Pancreas (tissue), 10 donors: ENCODE data around the gene PAM16. TPM values are rescaled to one million over a fixed set of nuclear protein-coding genes. Genes with fewer than 3 reads are reported as not detected.
A peak's percentile ranks its signal among the peaks of the same experiment; 100 is the strongest.
"Not testable (repeated sequence)": the region's sequence is repeated elsewhere in the genome, so short reads cannot be mapped to it uniquely, and the experiment has no call there.

ENCODE experiments used
- ATAC-seq, 4 donors: fragments of 200-7000 bp; cut with Tn5 transposase; one replicate each; pipeline versions ENCODE4 v1.8.0 to v1.9.1; 2020; ENCODE audit warnings: mild to moderate bottlenecking in 4 of 4, moderate library complexity in 4 of 4
- DNase-seq, 6 donors: peaks; one replicate each; pipeline ENCODE4 v3.0.0-alpha.2; 2020
- FAIRE-seq: peaks from 2 replicates; lab custom pipeline; 2012; peaks lifted over from hg19 to GRCh38; lab: Jason Lieb, UNC
- H3K27ac ChIP-seq, 4 donors: fragments of 200-600 bp; sonication (generic); 1 replicate in 3 of 4; 2 replicates in 1 of 4; pipeline versions ENCODE4 v1.5.0 to v1.8.0; 2020
- H3K27me3 ChIP-seq, 4 donors: fragments of 200-600 bp; one replicate each; pipeline ENCODE4 v1.8.0; 2021
- H3K36me3 ChIP-seq, 3 donors: fragments of 200-600 bp; sonication (generic) in 1 of 3; one replicate each; pipeline versions ENCODE4 v1.5.0 to v1.8.0; 2020 to 2021
- H3K4me1 ChIP-seq, 3 donors: fragments of 200-600 bp; one replicate each; pipeline ENCODE4 v1.8.0; 2021
- H3K4me3 ChIP-seq, 4 donors: fragments of 200-600 bp; sonication (generic) in 2 of 4; one replicate each; pipeline versions ENCODE4 v1.5.0 to v1.8.0; 2020 to 2021
- H3K9me3 ChIP-seq, 4 donors: fragments of 200-600 bp; one replicate each; pipeline ENCODE4 v1.8.0; 2021
- WGBS, 2 donors: extraction: QIAGEN DNeasy Blood & Tissue Kit; methylation state at CpG; one replicate each; pipeline ENCODE4 v1.1.7; 2013; 5-methylcytosine and 5-hydroxymethylcytosine counted together
- intact Hi-C, 3 donors: fragments of 100-400 bp; cut with DNase I; formaldehyde crosslinking; loops; one replicate each; pipeline versions ENCODE4 v1.11.1 to v1.14.2; 2022
- polyA plus RNA-seq, 2 donors: library from polyadenylated mRNA; stranded (reverse); fragments of 200-250 nt; gene quantifications; one replicate each; pipeline ENCODE4 v1.2.3, GENCODE V29; 2013
- total RNA-seq, 6 donors: library from RNA; stranded (reverse); fragmentation: NEBNext Ultra II Directional in 4 of 6; extraction: Animal tissue kit (Norgen Biotek cat#: 25700) in 4 of 6; gene quantifications; one replicate each; pipeline versions ENCODE4 v1.2.1 to v1.2.4, GENCODE V29; 2021 to 2023
- TF ChIP-seq, protein P1 (sequence below), 4 donors: fragments of 200-600 bp; sonication (generic) in 3 of 4; IDR thresholded peaks; one replicate each; pipeline versions ENCODE4 v1.5.0 to v1.8.0; 2021; ENCODE audit warnings: antibody characterized with exemption in 4 of 4
- donor health status: healthy with polysubstance abuse.
- donor health status: DM: no; HTN: no; CAD: no; lungs with moderate emphysema.
- donor health status: DM: no; HTN: no; CAD: no.
- donor health status: control.
- donor health status: control.
- donor health status: Bipolar disorder and iron deficiency.
- donor health status: DM: yes; HTN: yes; CAD: no.
- donor health status: DM: no; HTN: no; CAD: no.
- donor health status: DM: no; HTN: no; CAD: no.
- donor health status: DM: yes; HTN: yes; CAD: no.

The PAM16 gene
- total and polyA plus RNA-seq, 8 donors: 12.2 to 106 (median 27.2) TPM

DNA sequence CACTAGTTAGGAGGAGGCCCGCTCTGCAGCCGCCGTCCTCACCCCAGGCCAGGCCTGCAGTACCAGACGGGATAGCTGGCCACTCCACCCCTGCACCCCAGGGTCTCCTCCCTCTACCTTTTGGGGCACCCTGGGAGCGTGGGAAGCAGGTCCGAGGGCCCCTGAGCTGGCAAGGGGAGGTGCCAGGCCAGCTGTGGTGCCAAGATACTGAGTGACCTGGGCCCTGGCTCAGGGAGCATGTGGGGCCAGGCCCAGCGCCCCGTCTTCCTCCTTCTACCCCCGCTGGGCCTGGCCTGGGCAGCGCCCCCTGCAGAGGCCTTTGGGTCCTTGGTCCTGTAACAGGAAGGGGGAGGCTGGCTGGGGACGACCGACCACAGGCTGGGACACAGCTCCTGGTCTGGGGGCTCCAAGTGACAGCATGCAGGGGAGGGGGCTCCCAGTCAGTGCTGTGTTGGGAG is 13.0 kb downstream of the PAM16 start:
- Histone ChIP-seq H3K4me1 (no peaks in the 10 kb centered on the region), H3K4me3 (no peak overlapping the region), H3K27me3 (no peaks in the 10 kb centered on the region), H3K36me3 (peaks cover 0 to 19% (median 3%) of the 10 kb centered on the region in 3 donors), H3K27ac (no peak overlapping the region), H3K9me3 (no peaks in the 10 kb centered on the region)
- ATAC-seq: peak in 2 of 4 donors; percentile 4 to 5
- WGBS, 2 donors: 92% methylated on average over 12 of the region's 12 CpGs
- TF ChIP-seq, protein P1, sequence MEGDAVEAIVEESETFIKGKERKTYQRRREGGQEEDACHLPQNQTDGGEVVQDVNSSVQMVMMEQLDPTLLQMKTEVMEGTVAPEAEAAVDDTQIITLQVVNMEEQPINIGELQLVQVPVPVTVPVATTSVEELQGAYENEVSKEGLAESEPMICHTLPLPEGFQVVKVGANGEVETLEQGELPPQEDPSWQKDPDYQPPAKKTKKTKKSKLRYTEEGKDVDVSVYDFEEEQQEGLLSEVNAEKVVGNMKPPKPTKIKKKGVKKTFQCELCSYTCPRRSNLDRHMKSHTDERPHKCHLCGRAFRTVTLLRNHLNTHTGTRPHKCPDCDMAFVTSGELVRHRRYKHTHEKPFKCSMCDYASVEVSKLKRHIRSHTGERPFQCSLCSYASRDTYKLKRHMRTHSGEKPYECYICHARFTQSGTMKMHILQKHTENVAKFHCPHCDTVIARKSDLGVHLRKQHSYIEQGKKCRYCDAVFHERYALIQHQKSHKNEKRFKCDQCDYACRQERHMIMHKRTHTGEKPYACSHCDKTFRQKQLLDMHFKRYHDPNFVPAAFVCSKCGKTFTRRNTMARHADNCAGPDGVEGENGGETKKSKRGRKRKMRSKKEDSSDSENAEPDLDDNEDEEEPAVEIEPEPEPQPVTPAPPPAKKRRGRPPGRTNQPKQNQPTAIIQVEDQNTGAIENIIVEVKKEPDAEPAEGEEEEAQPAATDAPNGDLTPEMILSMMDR (IDR thresholded peaks at IDR 0.05): no peak
- intact Hi-C loops: loop anchor here in 2 of 3 donors (5.0 to 10.0 kb wide), 2 partner anchors 53 to 131 kb away; no protein-coding TSS in a partner anchor
- peak in 3 of 6 donors; percentile 33 to 75 (median 58) for DNase-seq
- no peak for FAIRE-seq

DNA sequence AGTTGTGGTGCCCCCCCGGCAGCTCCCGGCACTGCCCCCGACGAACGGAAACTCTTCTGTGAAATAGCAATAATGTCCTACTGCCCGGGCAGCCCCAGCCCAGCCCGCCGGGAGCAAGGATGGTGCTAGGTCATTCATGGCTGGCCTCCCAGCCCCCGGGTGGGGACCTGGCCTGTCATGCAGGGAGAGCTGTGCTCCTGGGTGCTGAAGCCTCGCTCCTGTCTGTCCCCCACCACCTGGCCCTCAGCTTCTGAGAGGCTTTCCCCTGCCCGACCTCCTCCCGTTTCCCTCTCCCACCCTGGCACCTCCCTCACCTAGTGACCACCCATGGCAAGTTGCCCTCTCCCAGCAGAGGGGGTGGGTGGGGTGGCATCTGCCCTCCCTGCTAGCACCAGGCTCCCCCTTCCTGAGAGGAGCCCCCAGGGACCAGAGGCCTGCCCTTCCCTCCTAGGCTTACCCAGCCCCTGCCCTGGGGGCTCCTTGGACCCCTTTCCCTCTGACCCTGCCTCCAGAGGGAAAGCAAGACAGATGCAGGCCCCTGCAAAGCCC is 13.5 kb downstream of the PAM16 start:
- Histone ChIP-seq H3K4me1 (no peaks in the 10 kb centered on the region), H3K9me3 (no peaks in the 10 kb centered on the region), H3K27me3 (no peaks in the 10 kb centered on the region), H3K36me3 (peaks cover 0 to 19% (median 3%) of the 10 kb centered on the region in 3 donors), H3K27ac (no peak overlapping the region), H3K4me3 (no peak overlapping the region)
- intact Hi-C loops: loop anchor here in 2 of 3 donors (5.0 to 10.0 kb wide), 2 partner anchors 53 to 130 kb away; no protein-coding TSS in a partner anchor
- FAIRE-seq (no peak), DNase-seq (peak in 1 of 6 donors; percentile 30), ATAC-seq (no peak)
- 86 to 90% methylated on average over 11 to 12 of the region's 12 CpGs for WGBS, 2 donors
- TF ChIP-seq, protein P1 (IDR thresholded peaks at IDR 0.05): no peak

GRCh38 chr16:4336701-4337539 is 14.2 kb downstream of the PAM16 start:
- Histone ChIP-seq H3K9me3 (no peaks in the 10 kb centered on the region), H3K4me1 (no peaks in the 10 kb centered on the region), H3K4me3 (no peak overlapping the region), H3K27me3 (no peaks in the 10 kb centered on the region), H3K27ac (no peak overlapping the region), H3K36me3 (peaks cover 0 to 19% (median 3%) of the 10 kb centered on the region in 3 donors)
- ATAC-seq: no peak
- intact Hi-C loops: loop anchor here in 2 of 3 donors (5.0 to 10.0 kb wide), 2 partner anchors 52 to 130 kb away; no protein-coding TSS in a partner anchor
- WGBS, 2 donors: 90 to 91% methylated on average over 38 to 41 of the region's 41 CpGs
- no peak for FAIRE-seq
- DNase-seq: peak in 2 of 6 donors; percentile 56 to 76
- TF ChIP-seq, protein P1 (IDR thresholded peaks at IDR 0.05): no peak

DNA sequence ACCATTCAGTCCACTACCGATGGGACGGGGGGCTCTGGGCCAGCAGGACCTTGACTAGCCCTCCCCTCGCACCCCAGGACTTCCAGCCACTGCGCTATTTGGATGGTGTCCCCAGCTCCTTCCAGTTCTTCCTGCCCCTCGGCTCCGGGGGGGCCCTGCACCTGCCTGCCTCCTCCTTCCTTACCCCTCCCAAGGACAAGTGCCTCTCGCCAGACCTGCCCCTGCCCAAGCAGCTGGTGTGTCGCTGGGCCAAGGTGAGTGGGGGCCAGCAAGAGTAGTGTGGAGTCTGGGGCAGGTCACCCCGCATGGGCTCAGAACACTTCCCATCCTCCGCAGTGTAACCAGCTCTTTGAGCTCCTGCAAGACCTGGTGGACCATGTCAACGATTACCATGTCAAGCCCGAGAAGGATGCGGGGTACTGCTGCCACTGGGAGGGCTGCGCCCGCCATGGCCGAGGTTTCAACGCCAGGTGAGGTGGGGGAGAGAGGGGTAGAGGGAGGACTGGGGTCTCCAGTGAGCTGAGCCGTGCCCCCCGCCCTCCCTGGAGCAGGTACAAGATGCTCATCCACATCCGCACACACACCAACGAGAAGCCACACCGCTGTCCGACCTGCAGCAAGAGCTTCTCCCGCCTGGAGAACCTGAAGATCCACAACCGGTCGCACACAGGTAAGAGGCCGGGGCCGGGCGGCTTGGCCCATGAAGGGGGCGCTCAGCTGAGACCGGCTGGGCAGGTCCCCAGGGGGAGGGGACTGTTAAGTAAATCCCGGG is 16.2 kb downstream of the PAM16 start:
- no peaks in the 10 kb centered on the region for H3K9me3 ChIP-seq
- peaks cover 0 to 19% (median 3%) of the 10 kb centered on the region in 3 donors for H3K36me3 ChIP-seq
- no peak overlapping the region for H3K4me3 ChIP-seq
- ATAC-seq (no peak), DNase-seq (peak in 2 of 6 donors; percentile 57 to 67), FAIRE-seq (no peak)
- intact Hi-C loops: loop anchor here (5.0 to 10.0 kb wide), 3 partner anchors 50 to 138 kb away; no protein-coding TSS in a partner anchor
- no peaks in the 10 kb centered on the region for H3K4me1 ChIP-seq
- TF ChIP-seq, protein P1 (IDR thresholded peaks at IDR 0.05): no peak
- no peaks in the 10 kb centered on the region for H3K27me3 ChIP-seq
- WGBS, 2 donors: 87 to 88% methylated on average over 32 of the region's 32 CpGs
- H3K27ac ChIP-seq: no peak overlapping the region

GRCh38 chr16:4333714-4334113 is 17.4 kb downstream of the PAM16 start:
- not testable (repeated sequence) for ATAC-seq, H3K27me3 ChIP-seq, H3K4me1 ChIP-seq, DNase-seq, H3K9me3 ChIP-seq, FAIRE-seq, H3K27ac ChIP-seq, H3K4me3 ChIP-seq
- H3K36me3 ChIP-seq: peaks cover 0 to 19% (median 3%) of the 10 kb centered on the region in 3 donors
- intact Hi-C loops: loop anchor here in 2 of 3 donors (2.0 to 10.0 kb wide), 3 partner anchors 45 to 136 kb away; no protein-coding TSS in a partner anchor
- WGBS, 2 donors: 90 to 96% methylated on average over 9 of the region's 9 CpGs
